Vagina (tissue), 2 donors: ENCODE measurements around the gene PHF3. TPM values are rescaled to one million over a fixed set of nuclear protein-coding genes. Genes with fewer than 3 reads are reported as not detected.

Experiments used
- DNase-seq, 2 donors: peaks; one replicate each; pipeline ENCODE4 v3.0.0-alpha.2; 2017; ENCODE audit errors: extremely low spot score in 2 of 2
- H3K27ac ChIP-seq: fragments of 200-600 bp; sonication (generic); one replicate; pipeline ENCODE4 v1.5.1; 2019
- H3K27me3 ChIP-seq: fragments of 200-600 bp; sonication (generic); one replicate; pipeline ENCODE4 v1.5.1; 2019
- H3K36me3 ChIP-seq, 2 donors: fragments of 200-600 bp; sonication (generic); one replicate each; pipeline ENCODE4 v1.5.1; 2017 to 2019
- H3K4me1 ChIP-seq: fragments of 200-600 bp; sonication (generic); one replicate; pipeline ENCODE4 v1.5.1; 2019
- H3K4me3 ChIP-seq, 2 donors: fragments of 200-600 bp; sonication (generic); 1 replicate in 1 of 2; 2 replicates in 1 of 2; pipeline ENCODE4 v1.5.1; 2016 to 2019
- H3K9me3 ChIP-seq: fragments of 200-600 bp; sonication (generic); one replicate; pipeline ENCODE4 v1.5.1; 2019
- POLR2A ChIP-seq, 2 donors: fragments of 450-650 bp; IDR thresholded peaks; one replicate each; pipeline ENCODE4 v1.6.1; 2017; ENCODE audit warnings: antibody characterized with exemption in 2 of 2, mild to moderate bottlenecking in 2 of 2, moderate library complexity in 2 of 2
- POLR2AphosphoS5 ChIP-seq, 2 donors: sonication (generic); formaldehyde crosslinking; IDR thresholded peaks; one replicate each; pipeline ENCODE4 v1.9.0; 2017; ENCODE audit warnings: antibody characterized with exemption in 2 of 2, mild to moderate bottlenecking in 2 of 2, low read depth in 1 of 2; ENCODE audit not compliant: insufficient read depth in 1 of 2
- intact Hi-C: fragments of 100-400 bp; cut with DNase I; formaldehyde crosslinking; loops from one replicate; pipeline ENCODE4 v1.15.1; 2023
- total RNA-seq: library from RNA; depleted of rRNA; stranded (reverse); fragments of >200 nt; gene quantifications from one replicate; pipeline ENCODE4 v1.2.3, GENCODE V29; 2016
- TF ChIP-seq, protein P1 (sequence below), 3 experiments: fragments of 450-650 bp in 2 of 3; fragments of 200-600 bp in 1 of 3; sonication (generic) in 1 of 3; IDR thresholded peaks; one replicate each; pipeline ENCODE4 v1.5.1; 2017 to 2019; ENCODE audit warnings: antibody characterized with exemption in 3 of 3, mild to moderate bottlenecking in 2 of 3, moderate library complexity in 2 of 3

PHF3 gene, protein sequence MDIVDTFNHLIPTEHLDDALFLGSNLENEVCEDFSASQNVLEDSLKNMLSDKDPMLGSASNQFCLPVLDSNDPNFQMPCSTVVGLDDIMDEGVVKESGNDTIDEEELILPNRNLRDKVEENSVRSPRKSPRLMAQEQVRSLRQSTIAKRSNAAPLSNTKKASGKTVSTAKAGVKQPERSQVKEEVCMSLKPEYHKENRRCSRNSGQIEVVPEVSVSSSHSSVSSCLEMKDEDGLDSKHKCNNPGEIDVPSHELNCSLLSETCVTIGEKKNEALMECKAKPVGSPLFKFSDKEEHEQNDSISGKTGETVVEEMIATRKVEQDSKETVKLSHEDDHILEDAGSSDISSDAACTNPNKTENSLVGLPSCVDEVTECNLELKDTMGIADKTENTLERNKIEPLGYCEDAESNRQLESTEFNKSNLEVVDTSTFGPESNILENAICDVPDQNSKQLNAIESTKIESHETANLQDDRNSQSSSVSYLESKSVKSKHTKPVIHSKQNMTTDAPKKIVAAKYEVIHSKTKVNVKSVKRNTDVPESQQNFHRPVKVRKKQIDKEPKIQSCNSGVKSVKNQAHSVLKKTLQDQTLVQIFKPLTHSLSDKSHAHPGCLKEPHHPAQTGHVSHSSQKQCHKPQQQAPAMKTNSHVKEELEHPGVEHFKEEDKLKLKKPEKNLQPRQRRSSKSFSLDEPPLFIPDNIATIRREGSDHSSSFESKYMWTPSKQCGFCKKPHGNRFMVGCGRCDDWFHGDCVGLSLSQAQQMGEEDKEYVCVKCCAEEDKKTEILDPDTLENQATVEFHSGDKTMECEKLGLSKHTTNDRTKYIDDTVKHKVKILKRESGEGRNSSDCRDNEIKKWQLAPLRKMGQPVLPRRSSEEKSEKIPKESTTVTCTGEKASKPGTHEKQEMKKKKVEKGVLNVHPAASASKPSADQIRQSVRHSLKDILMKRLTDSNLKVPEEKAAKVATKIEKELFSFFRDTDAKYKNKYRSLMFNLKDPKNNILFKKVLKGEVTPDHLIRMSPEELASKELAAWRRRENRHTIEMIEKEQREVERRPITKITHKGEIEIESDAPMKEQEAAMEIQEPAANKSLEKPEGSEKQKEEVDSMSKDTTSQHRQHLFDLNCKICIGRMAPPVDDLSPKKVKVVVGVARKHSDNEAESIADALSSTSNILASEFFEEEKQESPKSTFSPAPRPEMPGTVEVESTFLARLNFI (N-terminal part only)
- total RNA-seq, result 58.7 TPM

DNA sequence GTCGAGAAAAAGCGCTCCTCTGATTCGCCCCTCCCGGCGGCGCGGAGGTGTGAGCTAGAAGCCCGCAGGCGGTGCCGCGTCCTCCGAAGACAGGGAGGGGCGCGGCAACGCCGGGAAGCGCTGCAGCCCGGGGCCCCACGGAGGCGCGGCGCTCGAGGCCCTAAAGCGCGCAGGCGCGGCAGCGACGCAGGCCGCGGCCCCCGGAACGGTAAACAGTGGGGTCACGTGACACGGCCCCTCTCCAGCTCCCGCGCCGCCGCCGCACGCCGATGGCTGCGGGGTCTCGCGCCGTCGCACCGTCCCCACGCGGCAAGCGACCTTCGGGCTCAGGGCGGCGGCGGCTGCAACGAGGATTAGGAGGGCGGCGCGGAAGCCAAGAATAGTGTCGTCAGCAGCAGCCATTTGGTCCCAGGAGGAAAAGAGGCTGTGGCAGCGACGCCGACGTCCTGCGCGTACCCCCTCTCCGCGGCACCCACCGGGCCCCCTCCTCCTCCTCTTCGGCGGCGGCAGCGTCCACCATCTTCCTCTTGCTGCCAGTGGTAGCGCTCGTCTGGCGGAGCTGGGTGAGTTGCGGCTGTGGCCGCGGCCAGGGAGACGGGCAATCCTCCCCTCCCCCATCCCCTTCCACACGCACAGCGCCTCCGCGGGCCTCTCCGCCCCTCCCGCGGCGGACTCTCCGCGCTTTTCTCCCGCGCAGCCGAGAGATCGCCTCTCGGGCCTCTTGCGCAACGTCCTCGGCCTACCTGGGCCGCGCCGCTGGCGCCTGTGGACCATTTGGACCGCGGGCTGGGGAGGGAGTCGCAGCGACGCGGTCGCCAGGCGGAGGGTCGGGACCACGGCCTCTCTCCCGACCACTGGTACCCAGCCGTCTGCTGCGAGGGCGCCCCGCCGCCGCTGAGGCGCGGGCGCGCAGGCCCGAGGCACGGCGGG, at the start of gene PHF3:
Gene PHF3, plus strand, starts transcription at position 215 of the 930 bp plus-strand sequence. CDS start 10,750 bp downstream, outside the sequence.
- intact Hi-C loops, result loop anchor here (2.0 kb wide), 1 partner anchor 63 kb away; the partner anchor contains the start of genes LOC128125822 and PTP4A1
- peaks cover 36% of the 10 kb centered on the region for H3K4me1 ChIP-seq
- H3K36me3 ChIP-seq, result no peaks in the 10 kb centered on the region
- DNase-seq, result peak in 1 of 2 donors; percentile 89
- H3K4me3 ChIP-seq, result peak within 1 kb of the TSS; percentile 75 to 91
- peak in 1 of 2 donors; percentile 42 for TF ChIP-seq POLR2A (IDR thresholded peaks at IDR 0.05)
- TF ChIP-seq POLR2AphosphoS5 (IDR thresholded peaks at IDR 0.05; ENCODE audit: insufficient read depth in 1 of 2, low read depth in 1 of 2), result peak in 1 of 2 donors; percentile 84
- TF ChIP-seq, protein P1, sequence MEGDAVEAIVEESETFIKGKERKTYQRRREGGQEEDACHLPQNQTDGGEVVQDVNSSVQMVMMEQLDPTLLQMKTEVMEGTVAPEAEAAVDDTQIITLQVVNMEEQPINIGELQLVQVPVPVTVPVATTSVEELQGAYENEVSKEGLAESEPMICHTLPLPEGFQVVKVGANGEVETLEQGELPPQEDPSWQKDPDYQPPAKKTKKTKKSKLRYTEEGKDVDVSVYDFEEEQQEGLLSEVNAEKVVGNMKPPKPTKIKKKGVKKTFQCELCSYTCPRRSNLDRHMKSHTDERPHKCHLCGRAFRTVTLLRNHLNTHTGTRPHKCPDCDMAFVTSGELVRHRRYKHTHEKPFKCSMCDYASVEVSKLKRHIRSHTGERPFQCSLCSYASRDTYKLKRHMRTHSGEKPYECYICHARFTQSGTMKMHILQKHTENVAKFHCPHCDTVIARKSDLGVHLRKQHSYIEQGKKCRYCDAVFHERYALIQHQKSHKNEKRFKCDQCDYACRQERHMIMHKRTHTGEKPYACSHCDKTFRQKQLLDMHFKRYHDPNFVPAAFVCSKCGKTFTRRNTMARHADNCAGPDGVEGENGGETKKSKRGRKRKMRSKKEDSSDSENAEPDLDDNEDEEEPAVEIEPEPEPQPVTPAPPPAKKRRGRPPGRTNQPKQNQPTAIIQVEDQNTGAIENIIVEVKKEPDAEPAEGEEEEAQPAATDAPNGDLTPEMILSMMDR (IDR thresholded peaks at IDR 0.05), result no peak
- H3K9me3 ChIP-seq, result no peaks in the 10 kb centered on the region
- H3K27me3 ChIP-seq, result no peaks in the 10 kb centered on the region
- peak within 1 kb of the TSS; percentile 96 for H3K27ac ChIP-seq

DNA sequence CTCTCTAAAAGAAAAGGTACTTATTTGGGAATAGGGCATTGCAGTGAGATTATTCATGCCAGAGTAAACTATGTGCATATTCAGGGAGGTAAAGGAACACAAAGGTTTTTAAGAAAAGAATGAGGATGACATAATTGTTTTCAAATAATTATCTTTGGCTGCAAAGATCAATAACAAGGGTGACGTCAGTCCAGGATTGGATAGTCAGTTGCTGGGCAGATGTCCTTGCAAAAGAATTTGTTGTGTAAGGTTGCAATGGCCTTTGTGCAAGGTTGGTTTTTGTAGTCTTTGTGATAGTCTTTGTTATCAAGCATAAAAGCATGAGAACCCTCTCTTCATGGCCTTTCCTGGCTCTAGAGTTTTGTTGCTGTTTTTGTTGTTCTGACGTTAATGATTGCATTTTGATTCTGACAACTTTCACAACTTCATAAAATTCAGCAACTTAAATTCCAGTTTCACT, 45.6 kb upstream of the PHF3 start:
- TF ChIP-seq POLR2AphosphoS5 (IDR thresholded peaks at IDR 0.05; ENCODE audit: insufficient read depth in 1 of 2, low read depth in 1 of 2) (no peak), POLR2A (IDR thresholded peaks at IDR 0.05) (no peak)
- TF ChIP-seq, protein P1 (IDR thresholded peaks at IDR 0.05), result no peak
- no peaks in the 10 kb centered on the region for H3K9me3 ChIP-seq
- no peaks in the 10 kb centered on the region for H3K36me3 ChIP-seq
- H3K4me3 ChIP-seq, result no peak overlapping the region
- no peak overlapping the region for H3K27ac ChIP-seq
- intact Hi-C loops, result no loop called here
- no peaks in the 10 kb centered on the region for H3K4me1 ChIP-seq
- H3K27me3 ChIP-seq, result no peaks in the 10 kb centered on the region
- DNase-seq, result no peak

DNA sequence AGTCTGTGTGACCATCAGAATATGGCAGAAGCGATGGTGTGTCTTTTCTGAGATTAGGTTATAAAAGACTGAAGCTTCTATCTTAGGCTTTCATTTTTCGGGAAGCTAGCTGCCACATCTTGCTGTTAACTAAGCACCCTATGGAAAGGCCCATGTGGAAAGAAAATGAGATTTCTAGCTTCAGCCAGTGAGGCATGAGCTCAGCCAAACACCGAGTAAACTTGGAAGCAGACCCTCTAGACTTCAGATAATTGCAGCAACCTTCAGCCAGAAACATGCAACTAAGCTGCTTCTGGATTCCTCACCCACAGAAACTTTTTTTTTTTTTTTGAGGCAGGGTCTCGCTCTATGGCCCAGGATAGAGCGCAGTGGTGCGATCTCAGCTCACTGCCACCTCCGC, 42.7 kb upstream of the PHF3 start:
- peaks cover 2% of the 10 kb centered on the region for H3K4me1 ChIP-seq
- H3K36me3 ChIP-seq, result no peaks in the 10 kb centered on the region
- TF ChIP-seq, protein P1 (IDR thresholded peaks at IDR 0.05), result no peak
- TF ChIP-seq POLR2AphosphoS5 (IDR thresholded peaks at IDR 0.05; ENCODE audit: insufficient read depth in 1 of 2, low read depth in 1 of 2), result no peak
- TF ChIP-seq POLR2A (IDR thresholded peaks at IDR 0.05), result no peak
- no peak for DNase-seq
- H3K4me3 ChIP-seq, result no peak overlapping the region
- H3K27me3 ChIP-seq, result no peaks in the 10 kb centered on the region
- H3K27ac ChIP-seq, result no peak overlapping the region
- H3K9me3 ChIP-seq, result no peaks in the 10 kb centered on the region
- intact Hi-C loops, result no loop called here
